Measurements from ENCODE around the gene LCLAT1.

The LCLAT1 gene

GRCh38 chr2:30422444-30423040, 24.5 kb upstream of the LCLAT1 start:
- peak; percentile 12 for DNase-seq (ENCODE audit: low read depth)

- DNase-seq (ENCODE audit: low read depth) = no peak
Observed at GRCh38 chr2:30424231-30424630, 22.8 kb upstream of the LCLAT1 start.

GRCh38 chr2:30425326-30425725, 21.7 kb upstream of the LCLAT1 start:
- no peak for DNase-seq (ENCODE audit: low read depth)

- DNase-seq (ENCODE audit: low read depth) = no peak
Observed at GRCh38 chr2:30427606-30428347, 19.3 kb upstream of the LCLAT1 start.

GRCh38 chr2:30428348-30428662, 18.7 kb upstream of the LCLAT1 start:
- DNase-seq (ENCODE audit: low read depth) = no peak

GRCh38 chr2:30428827-30429461, 18.1 kb upstream of the LCLAT1 start:
- DNase-seq (ENCODE audit: low read depth) = no peak

GRCh38 chr2:30433541-30434299, 13.3 kb upstream of the LCLAT1 start:
- no peak for DNase-seq (ENCODE audit: low read depth)

- no peak for DNase-seq (ENCODE audit: low read depth)
Observed at GRCh38 chr2:30434708-30435107, 12.3 kb upstream of the LCLAT1 start.

- DNase-seq (ENCODE audit: low read depth) = no peak
Observed at GRCh38 chr2:30436859-30437435, 10.1 kb upstream of the LCLAT1 start.

GRCh38 chr2:30437809-30438548, 9.1 kb upstream of the LCLAT1 start:
- DNase-seq (ENCODE audit: low read depth) = no peak

- no peak for DNase-seq (ENCODE audit: low read depth)
Observed at GRCh38 chr2:30439296-30439695, 7.8 kb upstream of the LCLAT1 start.

- no peak for DNase-seq (ENCODE audit: low read depth)
Observed at GRCh38 chr2:30439879-30440278, 7.2 kb upstream of the LCLAT1 start.

GRCh38 chr2:30441023-30441422, 6.0 kb upstream of the LCLAT1 start:
- DNase-seq (ENCODE audit: low read depth) = no peak

- no peak for DNase-seq (ENCODE audit: low read depth)
Observed at GRCh38 chr2:30443081-30443480, 4.0 kb upstream of the LCLAT1 start.

- DNase-seq (ENCODE audit: low read depth) = no peak
Observed at GRCh38 chr2:30444273-30444672, 2.8 kb upstream of the LCLAT1 start.

GRCh38 chr2:30445266-30445821, 1.7 kb upstream of the LCLAT1 start:
- DNase-seq (ENCODE audit: low read depth) = no peak

GRCh38 chr2:30446602-30447148, 371 bp upstream of the LCLAT1 start:
- DNase-seq (ENCODE audit: low read depth) = no peak

- DNase-seq (ENCODE audit: low read depth) = no peak
Observed at GRCh38 chr2:30448308-30448707, 1.3 kb downstream of the LCLAT1 start.

GRCh38 chr2:30448866-30449265, 1.8 kb downstream of the LCLAT1 start:
- DNase-seq (ENCODE audit: low read depth) = no peak

- no peak for DNase-seq (ENCODE audit: low read depth)
Observed at GRCh38 chr2:30450025-30450424, 3.0 kb downstream of the LCLAT1 start.

- DNase-seq (ENCODE audit: low read depth) = no peak
Observed at GRCh38 chr2:30453498-30453897, 6.5 kb downstream of the LCLAT1 start.
